ENCODE data around the gene SUGCT. TPM values are rescaled to one million over a fixed set of nuclear protein-coding genes. Genes with fewer than 3 reads are reported as not detected.

SUGCT gene
- total RNA-seq, 1 donor from 2014 or later, result 11.9 TPM

- DNase-seq (ENCODE audit: extremely low spot score, unreplicated experiment), result no peak
- Mint-ChIP-seq H3K4me1 (ENCODE audit: unreplicated experiment) (peaks cover 73% of the 10 kb centered on the region), H3K27me3 (ENCODE audit: unreplicated experiment) (no peaks in the 10 kb centered on the region), H3K27ac (ENCODE audit: unreplicated experiment) (peak overlapping the region; percentile 32), H3K36me3 (ENCODE audit: unreplicated experiment) (peaks cover 3% of the 10 kb centered on the region), H3K9me3 (ENCODE audit: unreplicated experiment) (peaks cover 3% of the 10 kb centered on the region), H3K4me3 (ENCODE audit: unreplicated experiment) (no peak overlapping the region)
- no peak for TF ChIP-seq CTCF (IDR thresholded peaks at IDR 0.05)
Observed at GRCh38 chr7:40300146-40300670, 165.4 kb downstream of the SUGCT start.

GRCh38 chr7:40301486-40302068 is 166.8 kb downstream of the SUGCT start:
- no peak for DNase-seq (ENCODE audit: extremely low spot score, unreplicated experiment)
- Mint-ChIP-seq H3K27ac (ENCODE audit: unreplicated experiment) (peak overlapping the region; percentile 74), H3K9me3 (ENCODE audit: unreplicated experiment) (peaks cover 3% of the 10 kb centered on the region), H3K4me1 (ENCODE audit: unreplicated experiment) (peaks cover 79% of the 10 kb centered on the region), H3K36me3 (ENCODE audit: unreplicated experiment) (peaks cover 3% of the 10 kb centered on the region), H3K27me3 (ENCODE audit: unreplicated experiment) (no peaks in the 10 kb centered on the region), H3K4me3 (ENCODE audit: unreplicated experiment) (no peak overlapping the region)
- TF ChIP-seq CTCF (IDR thresholded peaks at IDR 0.05), result no peak

- Mint-ChIP-seq H3K27ac (ENCODE audit: unreplicated experiment) (peak overlapping the region; percentile 73), H3K36me3 (ENCODE audit: unreplicated experiment) (peaks cover 3% of the 10 kb centered on the region), H3K4me3 (ENCODE audit: unreplicated experiment) (no peak overlapping the region), H3K9me3 (ENCODE audit: unreplicated experiment) (peaks cover 3% of the 10 kb centered on the region), H3K27me3 (ENCODE audit: unreplicated experiment) (no peaks in the 10 kb centered on the region), H3K4me1 (ENCODE audit: unreplicated experiment) (peaks cover 81% of the 10 kb centered on the region)
- TF ChIP-seq CTCF (IDR thresholded peaks at IDR 0.05), result no peak
- no peak for DNase-seq (ENCODE audit: extremely low spot score, unreplicated experiment)
Observed at GRCh38 chr7:40303996-40304395, 169.2 kb downstream of the SUGCT start.

GRCh38 chr7:40305229-40305628 is 170.4 kb downstream of the SUGCT start:
- peaks cover 73% of the 10 kb centered on the region for H3K4me1 Mint-ChIP-seq (ENCODE audit: unreplicated experiment)
- DNase-seq (ENCODE audit: extremely low spot score, unreplicated experiment), result no peak

More at GRCh38 chr7:40305229-40305628, 170.4 kb downstream of the SUGCT start:
- TF ChIP-seq CTCF (IDR thresholded peaks at IDR 0.05), result no peak
- peaks cover 3% of the 10 kb centered on the region for H3K36me3 Mint-ChIP-seq (ENCODE audit: unreplicated experiment)
- H3K27me3 Mint-ChIP-seq (ENCODE audit: unreplicated experiment), result no peaks in the 10 kb centered on the region
- no peak overlapping the region for H3K4me3 Mint-ChIP-seq (ENCODE audit: unreplicated experiment)
- H3K9me3 Mint-ChIP-seq (ENCODE audit: unreplicated experiment), result peaks cover 3% of the 10 kb centered on the region
- H3K27ac Mint-ChIP-seq (ENCODE audit: unreplicated experiment), result peak overlapping the region; percentile 90

Measured in osteocyte (in vitro differentiated cells).